ENCODE measurements around the gene IL1R2. TPM values are rescaled to one million over a fixed set of nuclear protein-coding genes. Genes with fewer than 3 reads are reported as not detected.

IL1R2 gene
- total and polyA plus RNA-seq, 2 of the 13 experiments (the other 11 are each of a cell fraction or from before 2014, with no cell fraction given), result 3.6 to 7.3 TPM

DNA sequence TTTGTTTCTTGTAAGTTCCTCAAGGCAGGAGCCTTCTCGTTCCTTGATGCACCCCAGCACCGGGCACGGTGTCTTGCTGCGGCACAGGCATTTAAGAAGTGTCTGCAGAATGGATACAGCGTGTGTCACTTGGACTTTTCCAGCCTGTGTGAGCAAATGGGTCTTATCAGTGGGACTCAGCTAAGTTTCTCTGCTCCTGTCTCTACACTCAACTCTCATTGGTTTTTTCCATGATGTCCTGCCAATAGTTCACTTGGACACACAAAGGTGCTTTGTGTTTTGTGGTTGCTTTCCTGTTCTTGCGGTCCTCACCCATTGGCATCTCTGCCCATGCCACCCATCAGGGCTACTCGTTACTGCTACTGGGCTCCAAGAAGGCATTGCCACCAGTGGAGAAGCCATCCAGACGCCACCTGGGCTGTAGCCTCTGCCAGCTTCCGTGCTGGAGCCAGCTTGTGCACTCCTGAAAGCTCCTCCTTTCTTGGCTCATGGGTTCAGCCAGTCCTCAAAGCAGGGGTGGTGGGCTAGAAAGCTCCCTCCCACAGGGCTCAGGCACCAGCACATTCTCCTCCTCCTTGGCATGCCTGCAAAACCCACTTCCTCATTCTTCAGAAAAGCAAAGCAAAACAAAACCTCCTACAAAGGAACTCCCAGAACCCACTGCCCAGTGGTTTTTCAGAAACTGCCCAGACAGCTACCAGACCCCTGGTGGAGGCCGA lies 41.4 kb downstream of the IL1R2 start (continued):
- TF ChIP-seq, protein P1, sequence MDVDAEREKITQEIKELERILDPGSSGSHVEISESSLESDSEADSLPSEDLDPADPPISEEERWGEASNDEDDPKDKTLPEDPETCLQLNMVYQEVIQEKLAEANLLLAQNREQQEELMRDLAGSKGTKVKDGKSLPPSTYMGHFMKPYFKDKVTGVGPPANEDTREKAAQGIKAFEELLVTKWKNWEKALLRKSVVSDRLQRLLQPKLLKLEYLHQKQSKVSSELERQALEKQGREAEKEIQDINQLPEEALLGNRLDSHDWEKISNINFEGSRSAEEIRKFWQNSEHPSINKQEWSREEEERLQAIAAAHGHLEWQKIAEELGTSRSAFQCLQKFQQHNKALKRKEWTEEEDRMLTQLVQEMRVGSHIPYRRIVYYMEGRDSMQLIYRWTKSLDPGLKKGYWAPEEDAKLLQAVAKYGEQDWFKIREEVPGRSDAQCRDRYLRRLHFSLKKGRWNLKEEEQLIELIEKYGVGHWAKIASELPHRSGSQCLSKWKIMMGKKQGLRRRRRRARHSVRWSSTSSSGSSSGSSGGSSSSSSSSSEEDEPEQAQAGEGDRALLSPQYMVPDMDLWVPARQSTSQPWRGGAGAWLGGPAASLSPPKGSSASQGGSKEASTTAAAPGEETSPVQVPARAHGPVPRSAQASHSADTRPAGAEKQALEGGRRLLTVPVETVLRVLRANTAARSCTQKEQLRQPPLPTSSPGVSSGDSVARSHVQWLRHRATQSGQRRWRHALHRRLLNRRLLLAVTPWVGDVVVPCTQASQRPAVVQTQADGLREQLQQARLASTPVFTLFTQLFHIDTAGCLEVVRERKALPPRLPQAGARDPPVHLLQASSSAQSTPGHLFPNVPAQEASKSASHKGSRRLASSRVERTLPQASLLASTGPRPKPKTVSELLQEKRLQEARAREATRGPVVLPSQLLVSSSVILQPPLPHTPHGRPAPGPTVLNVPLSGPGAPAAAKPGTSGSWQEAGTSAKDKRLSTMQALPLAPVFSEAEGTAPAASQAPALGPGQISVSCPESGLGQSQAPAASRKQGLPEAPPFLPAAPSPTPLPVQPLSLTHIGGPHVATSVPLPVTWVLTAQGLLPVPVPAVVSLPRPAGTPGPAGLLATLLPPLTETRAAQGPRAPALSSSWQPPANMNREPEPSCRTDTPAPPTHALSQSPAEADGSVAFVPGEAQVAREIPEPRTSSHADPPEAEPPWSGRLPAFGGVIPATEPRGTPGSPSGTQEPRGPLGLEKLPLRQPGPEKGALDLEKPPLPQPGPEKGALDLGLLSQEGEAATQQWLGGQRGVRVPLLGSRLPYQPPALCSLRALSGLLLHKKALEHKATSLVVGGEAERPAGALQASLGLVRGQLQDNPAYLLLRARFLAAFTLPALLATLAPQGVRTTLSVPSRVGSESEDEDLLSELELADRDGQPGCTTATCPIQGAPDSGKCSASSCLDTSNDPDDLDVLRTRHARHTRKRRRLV (CRISPR knock-in tag; IDR thresholded peaks at IDR 0.05), result 0 out of 2 replicates have a peak, but pooled peaks have one; percentile 31
- TF ChIP-seq ELF3 (CRISPR knock-in tag; IDR thresholded peaks at IDR 0.05) (no peak), RELA (CRISPR knock-in tag; IDR thresholded peaks at IDR 0.05) (no peak), ZNF547 (CRISPR knock-in tag; IDR thresholded peaks at IDR 0.05) (no peak), FOXC1 (CRISPR knock-in tag; IDR thresholded peaks at IDR 0.05; ENCODE audit: borderline replicate concordance) (0 out of 2 replicates have a peak, but pooled peaks have one; percentile 69), ZC3H4 (CRISPR knock-in tag; IDR thresholded peaks at IDR 0.05; ENCODE audit: borderline replicate concordance) (no peak), ZNF333 (CRISPR knock-in tag; IDR thresholded peaks at IDR 0.05; ENCODE audit: borderline replicate concordance) (no peak)
- TF ChIP-seq, protein P2, sequence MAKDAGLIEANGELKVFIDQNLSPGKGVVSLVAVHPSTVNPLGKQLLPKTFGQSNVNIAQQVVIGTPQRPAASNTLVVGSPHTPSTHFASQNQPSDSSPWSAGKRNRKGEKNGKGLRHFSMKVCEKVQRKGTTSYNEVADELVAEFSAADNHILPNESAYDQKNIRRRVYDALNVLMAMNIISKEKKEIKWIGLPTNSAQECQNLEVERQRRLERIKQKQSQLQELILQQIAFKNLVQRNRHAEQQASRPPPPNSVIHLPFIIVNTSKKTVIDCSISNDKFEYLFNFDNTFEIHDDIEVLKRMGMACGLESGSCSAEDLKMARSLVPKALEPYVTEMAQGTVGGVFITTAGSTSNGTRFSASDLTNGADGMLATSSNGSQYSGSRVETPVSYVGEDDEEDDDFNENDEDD (CRISPR knock-in tag; IDR thresholded peaks at IDR 0.05; ENCODE audit: borderline replicate concordance), result no peak
- TF ChIP-seq, protein P3, sequence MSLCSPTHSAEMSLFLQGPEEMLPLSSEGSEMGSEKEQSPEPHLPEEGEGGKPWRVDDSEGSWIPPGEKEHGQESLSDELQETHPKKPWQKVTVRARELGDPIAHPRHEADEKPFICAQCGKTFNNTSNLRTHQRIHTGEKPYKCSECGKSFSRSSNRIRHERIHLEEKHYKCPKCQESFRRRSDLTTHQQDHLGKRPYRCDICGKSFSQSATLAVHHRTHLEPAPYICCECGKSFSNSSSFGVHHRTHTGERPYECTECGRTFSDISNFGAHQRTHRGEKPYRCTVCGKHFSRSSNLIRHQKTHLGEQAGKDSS (CRISPR knock-in tag; IDR thresholded peaks at IDR 0.05; ENCODE audit: borderline replicate concordance, low read depth), result no peak
- TF ChIP-seq, protein P4, sequence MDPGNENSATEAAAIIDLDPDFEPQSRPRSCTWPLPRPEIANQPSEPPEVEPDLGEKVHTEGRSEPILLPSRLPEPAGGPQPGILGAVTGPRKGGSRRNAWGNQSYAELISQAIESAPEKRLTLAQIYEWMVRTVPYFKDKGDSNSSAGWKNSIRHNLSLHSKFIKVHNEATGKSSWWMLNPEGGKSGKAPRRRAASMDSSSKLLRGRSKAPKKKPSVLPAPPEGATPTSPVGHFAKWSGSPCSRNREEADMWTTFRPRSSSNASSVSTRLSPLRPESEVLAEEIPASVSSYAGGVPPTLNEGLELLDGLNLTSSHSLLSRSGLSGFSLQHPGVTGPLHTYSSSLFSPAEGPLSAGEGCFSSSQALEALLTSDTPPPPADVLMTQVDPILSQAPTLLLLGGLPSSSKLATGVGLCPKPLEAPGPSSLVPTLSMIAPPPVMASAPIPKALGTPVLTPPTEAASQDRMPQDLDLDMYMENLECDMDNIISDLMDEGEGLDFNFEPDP (CRISPR knock-in tag; conservative IDR thresholded peaks at IDR 0.05), result no peak
- TF ChIP-seq, protein P5, sequence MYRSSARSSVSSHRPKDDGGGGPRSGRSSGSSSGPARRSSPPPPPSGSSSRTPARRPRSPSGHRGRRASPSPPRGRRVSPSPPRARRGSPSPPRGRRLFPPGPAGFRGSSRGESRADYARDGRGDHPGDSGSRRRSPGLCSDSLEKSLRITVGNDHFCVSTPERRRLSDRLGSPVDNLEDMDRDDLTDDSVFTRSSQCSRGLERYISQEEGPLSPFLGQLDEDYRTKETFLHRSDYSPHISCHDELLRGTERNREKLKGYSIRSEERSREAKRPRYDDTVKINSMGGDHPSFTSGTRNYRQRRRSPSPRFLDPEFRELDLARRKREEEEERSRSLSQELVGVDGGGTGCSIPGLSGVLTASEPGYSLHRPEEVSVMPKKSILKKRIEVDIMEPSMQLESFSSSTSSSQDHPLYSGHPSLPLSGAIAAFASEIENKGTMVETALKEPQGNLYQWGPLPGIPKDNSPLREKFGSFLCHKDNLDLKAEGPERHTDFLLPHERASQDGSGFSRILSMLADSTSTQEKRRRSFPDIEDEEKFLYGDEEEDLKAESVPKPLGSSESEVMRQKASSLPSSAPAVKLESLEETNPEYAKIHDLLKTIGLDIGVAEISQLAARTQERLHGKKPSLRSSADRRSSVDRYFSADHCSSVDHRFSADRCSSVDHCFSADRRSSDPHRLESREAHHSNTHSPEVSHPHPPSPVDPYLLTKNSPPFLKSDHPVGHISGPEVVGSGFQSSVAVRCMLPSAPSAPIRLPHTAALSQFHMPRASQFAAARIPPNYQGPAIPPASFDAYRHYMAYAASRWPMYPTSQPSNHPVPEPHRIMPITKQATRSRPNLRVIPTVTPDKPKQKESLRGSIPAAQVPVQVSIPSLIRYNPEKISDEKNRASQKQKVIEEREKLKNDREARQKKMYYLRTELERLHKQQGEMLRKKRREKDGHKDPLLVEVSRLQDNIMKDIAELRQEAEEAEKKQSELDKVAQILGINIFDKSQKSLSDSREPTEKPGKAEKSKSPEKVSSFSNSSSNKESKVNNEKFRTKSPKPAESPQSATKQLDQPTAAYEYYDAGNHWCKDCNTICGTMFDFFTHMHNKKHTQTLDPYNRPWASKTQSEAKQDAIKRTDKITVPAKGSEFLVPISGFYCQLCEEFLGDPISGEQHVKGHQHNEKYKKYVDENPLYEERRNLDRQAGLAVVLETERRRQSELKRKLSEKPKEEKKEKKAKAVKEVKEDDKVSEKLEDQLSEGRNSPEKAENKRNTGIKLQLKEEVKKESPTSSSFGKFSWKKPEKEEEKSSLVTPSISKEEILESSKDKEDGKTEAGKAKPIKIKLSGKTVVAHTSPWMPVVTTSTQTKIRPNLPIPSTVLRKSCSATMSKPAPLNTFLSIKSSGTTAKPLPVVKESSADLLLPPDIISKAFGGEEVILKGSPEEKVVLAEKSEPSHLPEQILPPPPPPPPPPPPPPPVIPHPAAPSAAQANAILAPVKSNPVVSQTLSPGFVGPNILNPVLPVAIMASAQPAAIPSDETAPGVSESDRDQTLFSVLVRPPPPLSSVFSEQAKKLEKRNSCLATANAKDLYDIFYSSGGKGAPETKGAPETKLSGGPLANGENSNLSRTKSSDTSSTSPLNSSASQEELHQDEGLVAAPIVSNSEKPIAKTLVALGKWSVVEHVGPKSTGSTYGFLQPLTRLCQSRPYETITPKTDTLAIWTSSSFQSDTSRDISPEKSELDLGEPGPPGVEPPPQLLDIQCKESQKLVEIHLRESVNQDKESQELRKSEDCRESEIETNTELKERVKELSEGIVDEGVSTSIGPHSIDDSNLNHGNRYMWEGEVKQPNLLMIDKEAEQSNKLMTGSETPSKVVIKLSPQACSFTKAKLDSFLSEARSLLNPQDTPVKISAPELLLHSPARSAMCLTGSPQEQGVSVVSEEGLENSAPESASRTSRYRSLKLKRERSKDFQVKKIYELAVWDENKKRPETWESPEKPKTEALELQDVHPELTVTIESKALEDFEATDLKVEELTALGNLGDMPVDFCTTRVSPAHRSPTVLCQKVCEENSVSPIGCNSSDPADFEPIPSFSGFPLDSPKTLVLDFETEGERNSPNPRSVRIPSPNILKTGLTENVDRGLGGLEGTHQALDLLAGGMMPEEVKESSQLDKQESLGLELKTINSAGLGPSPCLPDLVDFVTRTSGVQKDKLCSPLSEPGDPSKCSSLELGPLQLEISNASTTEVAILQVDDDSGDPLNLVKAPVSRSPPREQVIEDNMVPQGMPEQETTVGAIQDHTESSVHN (CRISPR knock-in tag; IDR thresholded peaks at IDR 0.05), result no peak
